GM23338 (cell line): Measurements from ENCODE around the gene SPAG16. TPM values are rescaled to one million over a fixed set of nuclear protein-coding genes. Genes with fewer than 3 reads are reported as not detected.

ENCODE experiments used
- ATAC-seq: fragments of 200-7000 bp; cut with Tn5 transposase; 3 replicates; pipeline ENCODE4 v1.9.1; 2020
- DNase-seq: peaks from one replicate; pipeline ENCODE4 v3.0.0-alpha.2; 2015; ENCODE audit warnings: low spot score
- H2AFZ ChIP-seq: fragments of 200-600 bp; sonication (generic); 2 replicates; pipeline ENCODE4 v1.8.0; 2016; ENCODE audit warnings: antibody characterized with exemption, mild to moderate bottlenecking, moderate library complexity
- H3F3A ChIP-seq: fragments of 200-600 bp; sonication (generic); replicated peaks from 2 replicates; pipeline ENCODE4 v1.8.0; 2017; ENCODE audit warnings: antibody characterized with exemption, mixed run types, low read depth
- H3K27ac ChIP-seq: fragments of 200-600 bp; sonication (generic); 2 replicates; pipeline ENCODE4 v1.6.1; 2016; ENCODE audit warnings: low read depth
- H3K27me3 ChIP-seq: fragments of 200-600 bp; sonication (generic); 2 replicates; pipeline ENCODE4 v1.8.0; 2016; ENCODE audit warnings: mild to moderate bottlenecking, mixed run types, moderate library complexity; ENCODE audit not compliant: insufficient read depth
- H3K36me3 ChIP-seq: fragments of 200-600 bp; sonication (generic); 2 replicates; pipeline ENCODE4 v1.8.0; 2016; ENCODE audit warnings: mild to moderate bottlenecking; ENCODE audit not compliant: insufficient read depth
- H3K4me1 ChIP-seq: fragments of 200-600 bp; sonication (generic); 2 replicates; pipeline ENCODE4 v1.8.0; 2016; ENCODE audit warnings: mild to moderate bottlenecking, moderate library complexity; ENCODE audit not compliant: insufficient read depth
- H3K4me2 ChIP-seq: fragments of 200-600 bp; sonication (generic); 2 replicates; pipeline ENCODE4 v1.7.1; 2017; ENCODE audit warnings: mixed run types
- H3K4me3 ChIP-seq: fragments of 200-600 bp; sonication (generic); 2 replicates; pipeline ENCODE4 v1.6.1; 2016; ENCODE audit warnings: mixed run types
- H3K79me2 ChIP-seq: fragments of 200-600 bp; sonication (generic); replicated peaks from 2 replicates; pipeline ENCODE4 v1.8.0; 2017; ENCODE audit warnings: mild to moderate bottlenecking; ENCODE audit not compliant: insufficient read depth
- H3K9me2 ChIP-seq: fragments of 200-600 bp; sonication (generic); 2 replicates; pipeline ENCODE4 v1.8.0; 2017; ENCODE audit not compliant: insufficient read depth
- H4K20me1 ChIP-seq: fragments of 200-600 bp; sonication (generic); replicated peaks from 2 replicates; pipeline ENCODE4 v1.8.0; 2017; ENCODE audit warnings: mild to moderate bottlenecking; ENCODE audit not compliant: insufficient read depth
- H3K27ac Mint-ChIP-seq: 2 replicates; pipeline ENCODE4 v1.8.0; 2020; ENCODE audit warnings: inconsistent platforms, mild to moderate bottlenecking, moderate library complexity, mixed read lengths
- H3K27me3 Mint-ChIP-seq: 3 replicates; pipeline ENCODE4 v1.8.0; 2022; ENCODE audit warnings: low read depth, mild to moderate bottlenecking, moderate library complexity, mixed read lengths, inconsistent platforms; ENCODE audit not compliant: insufficient read depth, poor library complexity
- H3K36me3 Mint-ChIP-seq: 3 replicates; pipeline ENCODE4 v1.8.0; 2021; ENCODE audit warnings: low read depth, mild to moderate bottlenecking, inconsistent platforms, moderate library complexity, mixed read lengths
- H3K4me1 Mint-ChIP-seq: 3 replicates; pipeline ENCODE4 v1.8.0; 2020; ENCODE audit warnings: mild to moderate bottlenecking, inconsistent platforms, mixed read lengths
- H3K4me3 Mint-ChIP-seq: 3 replicates; pipeline ENCODE4 v1.8.0; 2021; ENCODE audit warnings: moderate library complexity, mild to moderate bottlenecking, inconsistent platforms, mixed read lengths
- H3K9me3 Mint-ChIP-seq: 3 replicates; pipeline ENCODE4 v1.8.0; 2020; ENCODE audit warnings: moderate library complexity, mild to moderate bottlenecking, inconsistent platforms, mixed read lengths
- CREB1 ChIP-seq: fragments of 250-450 bp; sonication (Bioruptor Pico); IDR thresholded peaks from 2 replicates; pipeline ENCODE4 v1.5.0; 2020; ENCODE audit warnings: low read depth, mild to moderate bottlenecking, moderate library complexity
- EZH2 ChIP-seq: fragments of 200-600 bp; sonication (generic); IDR thresholded peaks from one replicate; pipeline ENCODE4 v1.8.0; 2017; ENCODE audit warnings: antibody characterized with exemption, mild to moderate bottlenecking, low read depth; ENCODE audit not compliant: unreplicated experiment
- EZH2phosphoT487 ChIP-seq: fragments of 200-600 bp; sonication (generic); IDR thresholded peaks from one replicate; pipeline ENCODE4 v1.8.1; 2018; ENCODE audit warnings: antibody characterized with exemption; ENCODE audit not compliant: unreplicated experiment
- JUNB ChIP-seq: IDR thresholded peaks from one replicate; pipeline ENCODE4 v1.6.1; 2016; ENCODE audit warnings: antibody characterized with exemption; ENCODE audit not compliant: unreplicated experiment
- NANOG ChIP-seq: IDR thresholded peaks from 2 replicates; pipeline ENCODE4 v1.6.1; 2016; ENCODE audit warnings: antibody characterized with exemption, borderline replicate concordance
- POLR2AphosphoS5 ChIP-seq: IDR thresholded peaks from 2 replicates; pipeline ENCODE4 v1.6.1; 2016; ENCODE audit warnings: antibody characterized with exemption, low read depth
- STAT1 ChIP-seq: IDR thresholded peaks from one replicate; pipeline ENCODE4 v1.6.1; 2016; ENCODE audit warnings: antibody characterized with exemption; ENCODE audit not compliant: unreplicated experiment
- ZNF114 ChIP-seq: fragments of 250-450 bp; sonication (Bioruptor Pico); IDR thresholded peaks from 2 replicates; pipeline ENCODE4 v1.5.0; 2020; ENCODE audit warnings: mild to moderate bottlenecking, moderate library complexity
- ZNF331 ChIP-seq: fragments of 250-450 bp; sonication (Bioruptor Pico); IDR thresholded peaks from 2 replicates; pipeline ENCODE4 v1.5.0; 2020; ENCODE audit warnings: low read depth, mild to moderate bottlenecking, moderate library complexity
- polyA plus RNA-seq: library from polyadenylated mRNA; unstranded; fragments of >200 nt; fragmentation: Nextera tagmentation; extraction: Ambion mirVana; gene quantifications from 2 replicates; pipeline ENCODE4 v1.2.1, GENCODE V29; 2016
- total RNA-seq: library from RNA; depleted of rRNA; stranded (reverse); fragments of >200 nt; shearing (Covaris generic); gene quantifications from 2 replicates; pipeline ENCODE4 v1.2.3, GENCODE V29; 2014
- TF ChIP-seq, protein P1 (sequence below): IDR thresholded peaks from 2 replicates; pipeline ENCODE4 v1.6.1; 2016; ENCODE audit warnings: antibody characterized with exemption
- TF ChIP-seq, protein P2 (sequence below): fragments of 250-450 bp; sonication (Bioruptor Pico); IDR thresholded peaks from 2 replicates; pipeline ENCODE4 v1.5.0; 2020; ENCODE audit warnings: mild to moderate bottlenecking, moderate library complexity
- TF ChIP-seq, protein P3 (sequence below): IDR thresholded peaks from one replicate; pipeline ENCODE4 v1.6.1; 2018; ENCODE audit warnings: antibody characterized with exemption; ENCODE audit not compliant: unreplicated experiment
- TF ChIP-seq, protein P4 (sequence below), 2 experiments: fragments of 200-600 bp in 1 of 2; sonication (generic) in 1 of 2; conservative IDR thresholded peaks; 2 replicates each; pipeline versions ENCODE4 v1.5.1 to v1.6.1; 2016 to 2017; ENCODE audit warnings: antibody characterized with exemption in 2 of 2, low read depth in 2 of 2, mild to moderate bottlenecking in 2 of 2, moderate library complexity in 1 of 2

The SPAG16 gene
- total and polyA plus RNA-seq, 2 experiments from 2014 or later, result 19.7 to 47.8 TPM

DNA sequence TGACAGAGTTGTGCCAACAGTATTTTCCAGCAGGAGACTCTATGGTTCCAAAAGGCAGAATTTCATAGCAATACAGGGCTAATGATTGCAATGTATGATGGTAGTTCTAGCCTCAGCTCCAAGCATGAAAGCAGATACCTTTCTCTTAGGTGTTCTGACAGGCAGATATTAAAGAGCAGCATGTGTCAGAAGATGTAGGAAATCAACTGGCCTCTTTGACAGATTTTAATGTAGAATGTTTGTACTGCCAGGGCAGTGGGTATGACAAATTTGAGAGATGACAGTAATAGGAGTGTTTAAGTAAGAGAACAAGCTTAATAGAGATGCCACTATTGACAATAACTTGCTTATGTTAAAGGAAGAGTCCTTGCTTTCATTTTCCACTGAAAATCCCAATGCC, 1105.1 kb downstream of the SPAG16 start:
- Histone ChIP-seq H4K20me1 (no peaks in the 10 kb centered on the region), H3K36me3 (no peaks in the 10 kb centered on the region), H3K27ac (no peak overlapping the region), H2AFZ (no peak overlapping the region), H3K9me2 (no peaks in the 10 kb centered on the region; the same call in 1 of the 2 replicates), H3F3A (no peaks in the 10 kb centered on the region), H3K79me2 (no peaks in the 10 kb centered on the region), H3K27me3 (no peaks in the 10 kb centered on the region), H3K4me1 (no peaks in the 10 kb centered on the region), H3K4me2 (no peak overlapping the region), H3K4me3 (no peak overlapping the region)
- Mint-ChIP-seq H3K27ac (no peak overlapping the region), H3K27me3 (no peaks in the 10 kb centered on the region), H3K4me1 (no peaks in the 10 kb centered on the region), H3K4me3 (no peak overlapping the region), H3K36me3 (no peaks in the 10 kb centered on the region), H3K9me3 (no peaks in the 10 kb centered on the region)
- ATAC-seq (no peak), DNase-seq (no peak)
- TF ChIP-seq, protein P1, sequence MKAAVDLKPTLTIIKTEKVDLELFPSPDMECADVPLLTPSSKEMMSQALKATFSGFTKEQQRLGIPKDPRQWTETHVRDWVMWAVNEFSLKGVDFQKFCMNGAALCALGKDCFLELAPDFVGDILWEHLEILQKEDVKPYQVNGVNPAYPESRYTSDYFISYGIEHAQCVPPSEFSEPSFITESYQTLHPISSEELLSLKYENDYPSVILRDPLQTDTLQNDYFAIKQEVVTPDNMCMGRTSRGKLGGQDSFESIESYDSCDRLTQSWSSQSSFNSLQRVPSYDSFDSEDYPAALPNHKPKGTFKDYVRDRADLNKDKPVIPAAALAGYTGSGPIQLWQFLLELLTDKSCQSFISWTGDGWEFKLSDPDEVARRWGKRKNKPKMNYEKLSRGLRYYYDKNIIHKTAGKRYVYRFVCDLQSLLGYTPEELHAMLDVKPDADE, result no peak
- TF ChIP-seq, protein P2, sequence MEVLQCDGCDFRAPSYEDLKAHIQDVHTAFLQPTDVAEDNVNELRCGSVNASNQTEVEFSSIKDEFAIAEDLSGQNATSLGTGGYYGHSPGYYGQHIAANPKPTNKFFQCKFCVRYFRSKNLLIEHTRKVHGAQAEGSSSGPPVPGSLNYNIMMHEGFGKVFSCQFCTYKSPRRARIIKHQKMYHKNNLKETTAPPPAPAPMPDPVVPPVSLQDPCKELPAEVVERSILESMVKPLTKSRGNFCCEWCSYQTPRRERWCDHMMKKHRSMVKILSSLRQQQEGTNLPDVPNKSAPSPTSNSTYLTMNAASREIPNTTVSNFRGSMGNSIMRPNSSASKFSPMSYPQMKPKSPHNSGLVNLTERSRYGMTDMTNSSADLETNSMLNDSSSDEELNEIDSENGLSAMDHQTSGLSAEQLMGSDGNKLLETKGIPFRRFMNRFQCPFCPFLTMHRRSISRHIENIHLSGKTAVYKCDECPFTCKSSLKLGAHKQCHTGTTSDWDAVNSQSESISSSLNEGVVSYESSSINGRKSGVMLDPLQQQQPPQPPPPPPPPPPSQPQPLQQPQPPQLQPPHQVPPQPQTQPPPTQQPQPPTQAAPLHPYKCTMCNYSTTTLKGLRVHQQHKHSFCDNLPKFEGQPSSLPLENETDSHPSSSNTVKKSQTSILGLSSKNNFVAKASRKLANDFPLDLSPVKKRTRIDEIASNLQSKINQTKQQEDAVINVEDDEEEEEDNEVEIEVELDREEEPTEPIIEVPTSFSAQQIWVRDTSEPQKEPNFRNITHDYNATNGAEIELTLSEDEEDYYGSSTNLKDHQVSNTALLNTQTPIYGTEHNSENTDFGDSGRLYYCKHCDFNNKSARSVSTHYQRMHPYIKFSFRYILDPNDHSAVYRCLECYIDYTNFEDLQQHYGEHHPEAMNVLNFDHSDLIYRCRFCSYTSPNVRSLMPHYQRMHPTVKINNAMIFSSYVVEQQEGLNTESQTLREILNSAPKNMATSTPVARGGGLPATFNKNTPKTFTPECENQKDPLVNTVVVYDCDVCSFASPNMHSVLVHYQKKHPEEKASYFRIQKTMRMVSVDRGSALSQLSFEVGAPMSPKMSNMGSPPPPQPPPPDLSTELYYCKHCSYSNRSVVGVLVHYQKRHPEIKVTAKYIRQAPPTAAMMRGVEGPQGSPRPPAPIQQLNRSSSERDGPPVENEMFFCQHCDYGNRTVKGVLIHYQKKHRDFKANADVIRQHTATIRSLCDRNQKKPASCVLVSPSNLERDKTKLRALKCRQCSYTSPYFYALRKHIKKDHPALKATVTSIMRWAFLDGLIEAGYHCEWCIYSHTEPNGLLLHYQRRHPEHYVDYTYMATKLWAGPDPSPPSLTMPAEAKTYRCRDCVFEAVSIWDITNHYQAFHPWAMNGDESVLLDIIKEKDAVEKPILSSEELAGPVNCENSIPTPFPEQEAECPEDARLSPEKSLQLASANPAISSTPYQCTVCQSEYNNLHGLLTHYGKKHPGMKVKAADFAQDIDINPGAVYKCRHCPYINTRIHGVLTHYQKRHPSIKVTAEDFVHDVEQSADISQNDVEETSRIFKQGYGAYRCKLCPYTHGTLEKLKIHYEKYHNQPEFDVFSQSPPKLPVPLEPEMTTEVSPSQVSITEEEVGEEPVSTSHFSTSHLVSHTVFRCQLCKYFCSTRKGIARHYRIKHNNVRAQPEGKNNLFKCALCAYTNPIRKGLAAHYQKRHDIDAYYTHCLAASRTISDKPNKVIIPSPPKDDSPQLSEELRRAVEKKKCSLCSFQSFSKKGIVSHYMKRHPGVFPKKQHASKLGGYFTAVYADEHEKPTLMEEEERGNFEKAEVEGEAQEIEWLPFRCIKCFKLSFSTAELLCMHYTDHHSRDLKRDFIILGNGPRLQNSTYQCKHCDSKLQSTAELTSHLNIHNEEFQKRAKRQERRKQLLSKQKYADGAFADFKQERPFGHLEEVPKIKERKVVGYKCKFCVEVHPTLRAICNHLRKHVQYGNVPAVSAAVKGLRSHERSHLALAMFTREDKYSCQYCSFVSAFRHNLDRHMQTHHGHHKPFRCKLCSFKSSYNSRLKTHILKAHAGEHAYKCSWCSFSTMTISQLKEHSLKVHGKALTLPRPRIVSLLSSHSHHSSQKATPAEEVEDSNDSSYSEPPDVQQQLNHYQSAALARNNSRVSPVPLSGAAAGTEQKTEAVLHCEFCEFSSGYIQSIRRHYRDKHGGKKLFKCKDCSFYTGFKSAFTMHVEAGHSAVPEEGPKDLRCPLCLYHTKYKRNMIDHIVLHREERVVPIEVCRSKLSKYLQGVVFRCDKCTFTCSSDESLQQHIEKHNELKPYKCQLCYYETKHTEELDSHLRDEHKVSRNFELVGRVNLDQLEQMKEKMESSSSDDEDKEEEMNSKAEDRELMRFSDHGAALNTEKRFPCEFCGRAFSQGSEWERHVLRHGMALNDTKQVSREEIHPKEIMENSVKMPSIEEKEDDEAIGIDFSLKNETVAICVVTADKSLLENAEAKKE, result no peak
- TF ChIP-seq NANOG (no peak), ZNF331 (CRISPR knock-in tag) (no peak), EZH2 (no peak), CREB1 (CRISPR knock-in tag) (no peak), ZNF114 (CRISPR knock-in tag) (no peak), EZH2phosphoT487 (no peak), STAT1 (no peak), POLR2AphosphoS5 (no peak), JUNB (no peak)
- TF ChIP-seq, protein P3, sequence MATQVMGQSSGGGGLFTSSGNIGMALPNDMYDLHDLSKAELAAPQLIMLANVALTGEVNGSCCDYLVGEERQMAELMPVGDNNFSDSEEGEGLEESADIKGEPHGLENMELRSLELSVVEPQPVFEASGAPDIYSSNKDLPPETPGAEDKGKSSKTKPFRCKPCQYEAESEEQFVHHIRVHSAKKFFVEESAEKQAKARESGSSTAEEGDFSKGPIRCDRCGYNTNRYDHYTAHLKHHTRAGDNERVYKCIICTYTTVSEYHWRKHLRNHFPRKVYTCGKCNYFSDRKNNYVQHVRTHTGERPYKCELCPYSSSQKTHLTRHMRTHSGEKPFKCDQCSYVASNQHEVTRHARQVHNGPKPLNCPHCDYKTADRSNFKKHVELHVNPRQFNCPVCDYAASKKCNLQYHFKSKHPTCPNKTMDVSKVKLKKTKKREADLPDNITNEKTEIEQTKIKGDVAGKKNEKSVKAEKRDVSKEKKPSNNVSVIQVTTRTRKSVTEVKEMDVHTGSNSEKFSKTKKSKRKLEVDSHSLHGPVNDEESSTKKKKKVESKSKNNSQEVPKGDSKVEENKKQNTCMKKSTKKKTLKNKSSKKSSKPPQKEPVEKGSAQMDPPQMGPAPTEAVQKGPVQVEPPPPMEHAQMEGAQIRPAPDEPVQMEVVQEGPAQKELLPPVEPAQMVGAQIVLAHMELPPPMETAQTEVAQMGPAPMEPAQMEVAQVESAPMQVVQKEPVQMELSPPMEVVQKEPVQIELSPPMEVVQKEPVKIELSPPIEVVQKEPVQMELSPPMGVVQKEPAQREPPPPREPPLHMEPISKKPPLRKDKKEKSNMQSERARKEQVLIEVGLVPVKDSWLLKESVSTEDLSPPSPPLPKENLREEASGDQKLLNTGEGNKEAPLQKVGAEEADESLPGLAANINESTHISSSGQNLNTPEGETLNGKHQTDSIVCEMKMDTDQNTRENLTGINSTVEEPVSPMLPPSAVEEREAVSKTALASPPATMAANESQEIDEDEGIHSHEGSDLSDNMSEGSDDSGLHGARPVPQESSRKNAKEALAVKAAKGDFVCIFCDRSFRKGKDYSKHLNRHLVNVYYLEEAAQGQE, result no peak
- TF ChIP-seq, protein P4, sequence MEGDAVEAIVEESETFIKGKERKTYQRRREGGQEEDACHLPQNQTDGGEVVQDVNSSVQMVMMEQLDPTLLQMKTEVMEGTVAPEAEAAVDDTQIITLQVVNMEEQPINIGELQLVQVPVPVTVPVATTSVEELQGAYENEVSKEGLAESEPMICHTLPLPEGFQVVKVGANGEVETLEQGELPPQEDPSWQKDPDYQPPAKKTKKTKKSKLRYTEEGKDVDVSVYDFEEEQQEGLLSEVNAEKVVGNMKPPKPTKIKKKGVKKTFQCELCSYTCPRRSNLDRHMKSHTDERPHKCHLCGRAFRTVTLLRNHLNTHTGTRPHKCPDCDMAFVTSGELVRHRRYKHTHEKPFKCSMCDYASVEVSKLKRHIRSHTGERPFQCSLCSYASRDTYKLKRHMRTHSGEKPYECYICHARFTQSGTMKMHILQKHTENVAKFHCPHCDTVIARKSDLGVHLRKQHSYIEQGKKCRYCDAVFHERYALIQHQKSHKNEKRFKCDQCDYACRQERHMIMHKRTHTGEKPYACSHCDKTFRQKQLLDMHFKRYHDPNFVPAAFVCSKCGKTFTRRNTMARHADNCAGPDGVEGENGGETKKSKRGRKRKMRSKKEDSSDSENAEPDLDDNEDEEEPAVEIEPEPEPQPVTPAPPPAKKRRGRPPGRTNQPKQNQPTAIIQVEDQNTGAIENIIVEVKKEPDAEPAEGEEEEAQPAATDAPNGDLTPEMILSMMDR (conservative IDR thresholded peaks at IDR 0.05; ENCODE audit: low read depth in 2 of 2), result no peak
